Testis (tissue), 3 donors: ENCODE measurements around the gene DNLZ. TPM values are rescaled to one million over a fixed set of nuclear protein-coding genes. Genes with fewer than 3 reads are reported as not detected.
A peak's percentile ranks its signal among the peaks of the same experiment; 100 is the strongest.

Source experiments
- DNase-seq: peaks from one replicate; pipeline ENCODE4 v3.0.0-alpha.2; 2019
- H3K27ac ChIP-seq, 2 donors: fragments of 200-600 bp; sonication (generic); one replicate each; pipeline ENCODE4 v1.5.1; 2019
- H3K27me3 ChIP-seq: fragments of 200-600 bp; sonication (generic); one replicate; pipeline ENCODE4 v1.5.1; 2019
- H3K36me3 ChIP-seq: fragments of 200-600 bp; sonication (generic); one replicate; pipeline ENCODE4 v1.5.1; 2017; ENCODE audit warnings: low read depth; ENCODE audit errors: missing control alignments
- H3K4me1 ChIP-seq: fragments of 200-600 bp; sonication (generic); one replicate; pipeline ENCODE4 v1.5.1; 2019
- H3K4me3 ChIP-seq, 2 donors: fragments of 200-600 bp; sonication (generic); one replicate each; pipeline ENCODE4 v1.5.1; 2017 to 2019
- H3K9me3 ChIP-seq: fragments of 200-600 bp; sonication (generic); one replicate; pipeline ENCODE4 v1.5.1; 2017
- CTCF ChIP-seq, 3 experiments: fragments of 450-650 bp in 2 of 3; fragments of 200-600 bp in 1 of 3; sonication (generic) in 1 of 3; IDR thresholded peaks; one replicate each; pipeline ENCODE4 v1.5.1; 2016 to 2019; ENCODE audit warnings: antibody characterized with exemption in 3 of 3, mild to moderate bottlenecking in 2 of 3, moderate library complexity in 1 of 3
- POLR2A ChIP-seq: fragments of 450-650 bp; IDR thresholded peaks from one replicate; pipeline ENCODE4 v1.6.1; 2017; ENCODE audit warnings: antibody characterized with exemption, mild to moderate bottlenecking, moderate library complexity
- WGBS, 2 donors: methylation state at CpG; one replicate each; pipeline ENCODE4 v1.1.5; 2018; 5-methylcytosine and 5-hydroxymethylcytosine counted together
- intact Hi-C: fragments of 100-400 bp; cut with DNase I; formaldehyde crosslinking; loops from one replicate; pipeline ENCODE4 v1.15.1; 2023; ENCODE audit warnings: low total_unique reads
- polyA plus RNA-seq: library from polyadenylated mRNA; stranded (reverse); fragments of 350-450 nt; fragmentation: Illumina TruSeq; extraction: RNeasy Lipid Tissue Mini Kit (QIAGEN cat#74804); gene quantifications from one replicate; pipeline ENCODE4 v1.2.3, GENCODE V29; 2014; ENCODE audit warnings: low read depth, low replicate concordance; ENCODE audit not compliant: insufficient read depth
- total RNA-seq, 2 donors: library from RNA; depleted of rRNA; stranded (reverse); fragments of >200 nt; gene quantifications; one replicate each; pipeline ENCODE4 v1.2.3, GENCODE V29; 2016

DNLZ gene
- total and polyA plus RNA-seq, 3 donors from 2014 or later: 14.0 to 51.1 (median 48.2) TPM

DNA sequence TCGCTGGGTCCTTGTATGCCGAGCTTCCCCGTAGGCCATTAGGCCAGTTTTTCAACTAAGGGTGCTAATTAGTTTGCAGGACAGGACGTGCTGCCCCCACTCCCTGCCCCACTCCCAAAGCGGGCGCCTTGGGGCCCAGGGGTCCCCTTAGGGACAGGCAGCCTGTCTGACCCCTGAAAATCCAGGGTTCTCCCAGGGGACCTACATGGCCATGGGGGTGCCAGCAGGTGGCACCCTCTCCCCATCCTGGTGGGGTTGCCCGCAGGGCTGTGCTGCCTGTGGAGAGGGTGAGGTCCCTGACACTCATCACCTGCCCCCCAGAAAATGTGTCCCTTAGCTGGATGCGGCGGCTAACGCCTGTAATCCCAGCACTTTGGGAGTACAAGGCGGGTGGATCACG is 51.1 kb downstream of the DNLZ start:
- WGBS, 2 donors: 71 to 77% methylated on average over 8 to 12 of the region's 12 CpGs
- no peak overlapping the region for H3K27ac ChIP-seq
- no peaks in the 10 kb centered on the region for H3K27me3 ChIP-seq
- H3K4me1 ChIP-seq: no peaks in the 10 kb centered on the region
- H3K4me3 ChIP-seq: no peak overlapping the region
- TF ChIP-seq CTCF (IDR thresholded peaks at IDR 0.05) (peak in 2 of 3 experiments; percentile 56 to 63), POLR2A (no peak)
- no peaks in the 10 kb centered on the region for H3K36me3 ChIP-seq
- intact Hi-C loops: no loop called here
- H3K9me3 ChIP-seq: no peaks in the 10 kb centered on the region
- DNase-seq: peak; percentile 40

- H3K9me3 ChIP-seq: no peaks in the 10 kb centered on the region
- H3K27ac ChIP-seq: no peak overlapping the region
- intact Hi-C loops: no loop called here
- no peaks in the 10 kb centered on the region for H3K4me1 ChIP-seq
- no peak overlapping the region for H3K4me3 ChIP-seq
- no peaks in the 10 kb centered on the region for H3K27me3 ChIP-seq
- no peak for DNase-seq
- H3K36me3 ChIP-seq: no peaks in the 10 kb centered on the region
- 67 to 73% methylated on average over 7 to 10 of the region's 10 CpGs for WGBS, 2 donors
- TF ChIP-seq CTCF (IDR thresholded peaks at IDR 0.05): no peak
- no peak for TF ChIP-seq POLR2A
Measured at GRCh38 chr9:136312009-136312375, 51.6 kb downstream of the DNLZ start.

DNA sequence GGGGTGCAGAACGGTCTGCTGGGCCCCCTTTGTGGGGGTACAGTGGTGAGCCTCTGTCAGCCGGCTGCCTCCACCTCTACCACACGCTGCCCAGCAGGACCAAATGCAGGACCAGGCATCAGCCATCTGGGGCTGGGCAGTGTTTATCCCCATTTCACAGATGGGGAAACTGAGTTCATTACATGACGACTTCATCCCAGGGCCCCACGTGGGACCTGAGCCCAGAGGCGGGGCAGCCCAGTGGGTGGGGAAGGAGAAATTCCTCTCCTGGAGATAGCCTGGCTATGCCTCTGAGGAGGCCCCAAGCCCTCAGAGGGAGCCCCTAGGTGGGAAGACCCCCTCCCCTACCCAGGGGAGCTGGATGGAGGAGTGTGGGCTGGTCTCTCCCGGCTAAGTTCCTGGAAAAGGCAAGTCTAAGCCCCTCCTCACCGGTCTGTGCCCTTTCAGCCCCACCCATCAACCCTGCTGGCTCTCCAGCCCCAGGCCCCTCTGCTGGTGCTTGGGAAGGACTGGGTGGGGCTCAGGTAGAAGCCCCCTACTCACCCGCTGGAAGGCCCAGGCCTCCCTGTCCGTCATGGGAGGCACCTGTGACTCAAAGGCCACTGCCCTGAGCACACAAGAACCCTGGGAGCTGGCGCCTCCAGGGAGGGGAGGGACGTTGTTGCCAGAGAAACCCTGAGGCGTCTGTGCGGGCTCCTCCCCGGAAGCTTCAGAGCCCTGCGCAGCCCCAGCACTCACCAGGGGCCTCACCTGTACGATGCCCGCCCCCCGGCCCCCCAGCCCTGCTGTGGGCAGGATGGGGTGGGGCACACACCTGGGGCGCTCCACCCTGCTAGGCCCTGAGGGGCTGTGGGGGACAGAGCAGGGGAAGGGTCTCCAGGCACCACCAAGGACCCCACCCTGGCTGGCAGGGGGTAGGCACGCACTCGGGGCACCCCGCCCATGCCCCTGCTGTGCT is 52.2 kb downstream of the DNLZ start:
- H3K27ac ChIP-seq: no peak overlapping the region
- TF ChIP-seq CTCF (IDR thresholded peaks at IDR 0.05): no peak
- no peak for TF ChIP-seq POLR2A
- no peaks in the 10 kb centered on the region for H3K36me3 ChIP-seq
- no peak overlapping the region for H3K4me3 ChIP-seq
- WGBS, 2 donors: 78 to 100% methylated on average over 1 to 14 of the region's 23 CpGs
- DNase-seq: no peak
- H3K27me3 ChIP-seq: no peaks in the 10 kb centered on the region
- no peaks in the 10 kb centered on the region for H3K9me3 ChIP-seq
- no peaks in the 10 kb centered on the region for H3K4me1 ChIP-seq
- intact Hi-C loops: no loop called here

DNA sequence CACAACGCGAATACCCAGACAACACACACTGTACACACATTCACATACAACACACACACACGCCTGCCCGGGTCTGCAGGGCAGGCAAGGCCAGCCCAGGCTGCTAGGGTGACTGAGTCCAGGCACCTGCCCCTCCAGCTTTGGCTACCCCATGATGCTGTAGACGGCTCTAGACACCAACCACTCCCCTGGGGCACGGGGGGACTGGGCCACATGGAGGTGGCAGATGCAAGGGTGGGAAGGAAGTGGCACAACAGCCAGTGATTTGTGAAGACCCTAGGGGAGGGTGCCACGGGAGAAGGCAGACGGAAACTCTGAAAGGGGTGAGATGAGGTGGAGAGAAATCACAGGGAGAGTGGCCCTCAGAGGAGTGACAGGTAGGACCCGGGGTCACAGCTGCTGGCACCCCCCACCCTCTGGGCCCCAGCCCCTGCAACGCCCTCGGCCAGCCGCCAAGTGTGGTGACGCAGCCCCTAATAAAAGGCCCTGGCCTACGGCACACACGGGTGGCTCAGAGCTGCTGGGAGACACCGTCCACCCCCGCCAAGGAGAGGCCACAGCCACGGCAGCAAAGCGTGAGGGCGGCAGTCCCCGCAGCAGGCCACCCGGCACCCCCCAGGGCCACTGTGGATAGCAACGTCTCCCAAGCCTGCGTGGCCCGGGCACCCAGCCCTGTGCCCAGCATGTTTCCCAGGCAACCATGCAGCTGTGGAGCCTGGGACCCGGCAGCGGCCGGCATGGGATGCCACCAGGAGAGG is 53.1 kb downstream of the DNLZ start:
- Histone ChIP-seq H3K4me3 (no peak overlapping the region), H3K4me1 (no peaks in the 10 kb centered on the region), H3K9me3 (no peaks in the 10 kb centered on the region), H3K27me3 (no peaks in the 10 kb centered on the region), H3K27ac (no peak overlapping the region), H3K36me3 (no peaks in the 10 kb centered on the region)
- DNase-seq: no peak
- intact Hi-C loops: no loop called here
- TF ChIP-seq POLR2A (no peak), CTCF (IDR thresholded peaks at IDR 0.05) (no peak)
- 58 to 74% methylated on average over 8 to 28 of the region's 28 CpGs for WGBS, 2 donors
